GM18498 (cell line): ENCODE results near the gene CYP2F1.

Experiments used
- ATAC-seq: cut with Tn5 transposase; IDR thresholded peaks from one replicate; pipeline ENCODE4 v1.9.1; 2021; ENCODE audit warnings: mild to moderate bottlenecking, moderate library complexity; ENCODE audit not compliant: unreplicated experiment

CYP2F1 gene

GRCh38 chr19:41175801-41176777 lies 61.9 kb downstream of the CYP2F1 start:
- no peak for ATAC-seq
